IPS DF 4.7 (cell line): ENCODE data around the gene DIP2C.
"Not testable (repeated sequence)": the region's sequence is repeated elsewhere in the genome, so short reads cannot be mapped to it uniquely, and the experiment has no call there.

Experiments used
- DNase-seq: peaks from one replicate; pipeline ENCODE4 v3.0.0-alpha.2; 2013; ENCODE audit warnings: low spot score; ENCODE audit errors: extremely low read depth

Gene DIP2C

GRCh38 chr10:659688-660141, 29.8 kb downstream of the DIP2C start:
- DNase-seq, result no peak

- DNase-seq, result not testable (repeated sequence)
Measured at GRCh38 chr10:657816-658350, 31.6 kb downstream of the DIP2C start.

GRCh38 chr10:656883-657282, 32.6 kb downstream of the DIP2C start:
- no peak for DNase-seq

GRCh38 chr10:655184-655583, 34.3 kb downstream of the DIP2C start:
- no peak for DNase-seq

- DNase-seq, result no peak
Measured at GRCh38 chr10:654647-654996, 34.8 kb downstream of the DIP2C start.

GRCh38 chr10:653991-654646, 35.3 kb downstream of the DIP2C start:
- DNase-seq, result no peak

GRCh38 chr10:652832-653459, 36.5 kb downstream of the DIP2C start:
- DNase-seq, result not testable (repeated sequence)

- no peak for DNase-seq
Measured at GRCh38 chr10:652233-652632, 37.2 kb downstream of the DIP2C start.

GRCh38 chr10:651692-652091, 37.8 kb downstream of the DIP2C start:
- DNase-seq, result no peak

GRCh38 chr10:650886-651615, 38.4 kb downstream of the DIP2C start:
- no peak for DNase-seq

- no peak for DNase-seq
Measured at GRCh38 chr10:650441-650851, 39.0 kb downstream of the DIP2C start.

- no peak for DNase-seq
Measured at GRCh38 chr10:649798-650440, 39.5 kb downstream of the DIP2C start.

- no peak for DNase-seq
Measured at GRCh38 chr10:649445-649797, 40.0 kb downstream of the DIP2C start.

GRCh38 chr10:647019-647418, 42.4 kb downstream of the DIP2C start:
- not testable (repeated sequence) for DNase-seq

GRCh38 chr10:646118-646524, 43.3 kb downstream of the DIP2C start:
- no peak for DNase-seq

GRCh38 chr10:644943-645334, 44.5 kb downstream of the DIP2C start:
- DNase-seq, result no peak

GRCh38 chr10:644076-644942, 45.2 kb downstream of the DIP2C start:
- DNase-seq, result no peak

GRCh38 chr10:642186-642890, 47.1 kb downstream of the DIP2C start:
- no peak for DNase-seq

- DNase-seq, result no peak
Measured at GRCh38 chr10:641149-642010, 48.1 kb downstream of the DIP2C start.
